IPS-NIHi7 (cell line): Measurements from ENCODE around the gene CD34.

Source experiments
- DNase-seq: peaks from one replicate; pipeline ENCODE4 v3.0.0; 2012; ENCODE audit warnings: mixed read lengths; ENCODE audit errors: extremely low spot score

CD34 gene

GRCh38 chr1:207833956-207834660 lies 76.8 kb downstream of the CD34 start:
- no peak for DNase-seq

GRCh38 chr1:207833381-207833780 lies 77.5 kb downstream of the CD34 start:
- DNase-seq = no peak

- no peak for DNase-seq
Measured at GRCh38 chr1:207832796-207833195, 78.1 kb downstream of the CD34 start.

GRCh38 chr1:207831517-207832327 lies 79.2 kb downstream of the CD34 start:
- no peak for DNase-seq
